KMS-11 (cell line): ENCODE measurements around the gene PMFBP1.

Source experiments
- H2AFZ ChIP-seq: fragments of 200-600 bp; sonication (generic); 2 replicates; pipeline ENCODE4 v1.6.1; 2016; ENCODE audit warnings: antibody characterized with exemption, mixed run types, low read depth
- H3K27ac ChIP-seq: fragments of 200-600 bp; sonication (generic); 2 replicates; pipeline ENCODE4 v1.6.1; 2016; ENCODE audit warnings: mild to moderate bottlenecking, mixed run types
- H3K27me3 ChIP-seq: fragments of 200-600 bp; sonication (generic); 2 replicates; pipeline ENCODE4 v1.6.1; 2017; ENCODE audit warnings: mild to moderate bottlenecking, low read depth, mixed run types, moderate library complexity; ENCODE audit not compliant: insufficient read depth
- H3K36me3 ChIP-seq: fragments of 200-600 bp; sonication (generic); 2 replicates; pipeline ENCODE4 v1.6.1; 2017; ENCODE audit warnings: mild to moderate bottlenecking, mixed run types; ENCODE audit not compliant: insufficient read depth
- H3K4me1 ChIP-seq: fragments of 200-600 bp; sonication (generic); 2 replicates; pipeline ENCODE4 v1.6.1; 2016; ENCODE audit warnings: mild to moderate bottlenecking, low read depth, mixed run types; ENCODE audit not compliant: poor library complexity, severe bottlenecking
- H3K4me2 ChIP-seq: fragments of 200-600 bp; sonication (generic); 2 replicates; pipeline ENCODE4 v1.7.0; 2016; ENCODE audit warnings: mild to moderate bottlenecking, mixed run types
- H3K4me3 ChIP-seq: fragments of 200-600 bp; sonication (generic); IDR thresholded peaks from 2 replicates; pipeline ENCODE4 v1.6.1; 2017; ENCODE audit warnings: low read depth, low read length, mixed read lengths; ENCODE audit not compliant: insufficient read depth
- H3K79me2 ChIP-seq: fragments of 200-600 bp; sonication (generic); 2 replicates; pipeline ENCODE4 v1.6.1; 2016; ENCODE audit warnings: low read depth, mixed run types; ENCODE audit not compliant: insufficient read depth
- H3K9ac ChIP-seq: fragments of 200-600 bp; sonication (generic); 2 replicates; pipeline ENCODE4 v1.6.1; 2016; ENCODE audit warnings: mild to moderate bottlenecking, mixed run types
- H4K20me1 ChIP-seq: fragments of 200-600 bp; sonication (generic); 2 replicates; pipeline ENCODE4 v1.6.1; 2016; ENCODE audit warnings: mild to moderate bottlenecking, mixed run types; ENCODE audit not compliant: insufficient read depth
- TF ChIP-seq, protein P1 (sequence below): fragments of 200-600 bp; sonication (generic); conservative IDR thresholded peaks from 2 replicates; pipeline ENCODE4 v1.6.1; 2017; ENCODE audit warnings: low read depth, mild to moderate bottlenecking, antibody characterized with exemption, low read length, moderate library complexity, mixed read lengths

The PMFBP1 gene

DNA sequence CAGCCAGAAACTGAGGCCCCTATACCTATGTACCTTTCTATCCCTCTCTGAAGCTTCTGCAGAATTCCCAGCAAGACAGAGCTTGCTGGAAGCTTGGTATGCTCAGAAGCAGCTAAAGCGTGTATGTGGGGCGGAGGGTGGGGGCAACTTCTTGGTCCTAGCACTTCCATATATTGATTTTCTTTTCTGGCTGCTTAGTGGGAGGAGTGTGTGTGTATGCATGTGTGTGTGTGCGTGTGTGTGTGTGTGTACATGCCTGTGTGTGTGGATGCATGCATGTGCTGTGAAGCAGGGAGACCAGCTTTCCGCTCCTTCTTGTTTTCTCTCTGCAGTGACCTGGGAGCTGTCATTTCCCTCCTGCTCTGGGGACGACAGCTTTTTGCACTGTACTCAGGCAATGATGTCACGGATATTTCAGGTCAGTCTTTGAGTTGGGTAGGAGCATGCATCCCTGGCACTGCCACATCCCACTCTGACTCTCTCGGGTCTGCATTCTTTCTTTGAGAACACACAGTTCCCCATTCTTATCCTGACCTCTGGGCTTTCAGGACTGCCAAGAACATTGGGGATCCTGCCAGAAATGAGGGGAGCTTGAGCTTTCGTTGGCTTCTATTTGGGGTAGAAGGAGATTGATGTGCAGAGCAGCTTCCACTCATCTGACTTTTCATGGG lies 98.3 kb downstream of the PMFBP1 start:
- Histone ChIP-seq H3K4me2 (no peak overlapping the region), H3K4me1 (no peaks in the 10 kb centered on the region), H3K27ac (no peak overlapping the region), H2AFZ (no peak overlapping the region), H3K79me2 (no peaks in the 10 kb centered on the region), H4K20me1 (no peaks in the 10 kb centered on the region), H3K9ac (no peak overlapping the region), H3K27me3 (no peaks in the 10 kb centered on the region), H3K4me3 (no peak overlapping the region), H3K36me3 (no peaks in the 10 kb centered on the region)
- TF ChIP-seq, protein P1, sequence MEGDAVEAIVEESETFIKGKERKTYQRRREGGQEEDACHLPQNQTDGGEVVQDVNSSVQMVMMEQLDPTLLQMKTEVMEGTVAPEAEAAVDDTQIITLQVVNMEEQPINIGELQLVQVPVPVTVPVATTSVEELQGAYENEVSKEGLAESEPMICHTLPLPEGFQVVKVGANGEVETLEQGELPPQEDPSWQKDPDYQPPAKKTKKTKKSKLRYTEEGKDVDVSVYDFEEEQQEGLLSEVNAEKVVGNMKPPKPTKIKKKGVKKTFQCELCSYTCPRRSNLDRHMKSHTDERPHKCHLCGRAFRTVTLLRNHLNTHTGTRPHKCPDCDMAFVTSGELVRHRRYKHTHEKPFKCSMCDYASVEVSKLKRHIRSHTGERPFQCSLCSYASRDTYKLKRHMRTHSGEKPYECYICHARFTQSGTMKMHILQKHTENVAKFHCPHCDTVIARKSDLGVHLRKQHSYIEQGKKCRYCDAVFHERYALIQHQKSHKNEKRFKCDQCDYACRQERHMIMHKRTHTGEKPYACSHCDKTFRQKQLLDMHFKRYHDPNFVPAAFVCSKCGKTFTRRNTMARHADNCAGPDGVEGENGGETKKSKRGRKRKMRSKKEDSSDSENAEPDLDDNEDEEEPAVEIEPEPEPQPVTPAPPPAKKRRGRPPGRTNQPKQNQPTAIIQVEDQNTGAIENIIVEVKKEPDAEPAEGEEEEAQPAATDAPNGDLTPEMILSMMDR = no peak

DNA sequence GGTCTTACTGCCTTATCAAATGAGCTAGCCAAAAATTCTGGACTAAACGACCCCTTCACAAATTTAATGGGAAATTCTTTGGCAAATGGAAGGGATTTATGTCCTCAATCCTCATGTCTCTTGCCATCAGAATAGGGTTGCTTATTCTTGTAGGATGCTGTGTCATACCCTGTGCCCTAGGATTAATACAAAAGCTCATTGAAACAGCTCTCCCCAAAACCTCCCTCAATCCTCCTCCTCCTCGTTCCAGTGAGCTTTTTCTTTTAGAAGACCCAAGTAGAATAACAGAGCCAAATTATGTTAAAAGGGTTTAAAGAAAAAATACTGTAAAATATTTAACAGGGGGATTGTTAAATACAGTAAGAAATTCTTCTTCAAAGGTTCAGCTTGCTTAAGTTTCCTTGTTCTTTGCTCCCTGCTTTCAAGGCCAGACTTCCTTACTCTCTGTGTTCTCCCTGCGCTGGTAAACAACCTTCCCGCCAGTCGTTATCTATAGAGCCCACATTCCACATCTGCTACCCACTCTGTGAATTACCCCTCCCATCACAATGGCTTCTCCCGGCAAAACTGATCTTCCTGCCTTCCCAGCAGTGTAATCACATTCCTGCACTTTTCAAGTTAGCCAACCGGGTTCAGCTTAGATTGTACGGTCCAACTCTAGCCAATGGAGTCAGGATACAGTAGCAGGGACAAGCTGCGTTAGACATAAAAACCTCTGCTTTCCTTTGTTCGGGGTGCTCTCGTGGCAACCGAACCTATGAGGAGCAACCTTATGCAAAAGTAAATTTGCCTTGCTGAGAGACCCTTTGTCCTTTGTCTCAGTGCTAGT lies 99.2 kb downstream of the PMFBP1 start:
- Histone ChIP-seq H3K4me3 (no peak overlapping the region), H3K4me2 (no peak overlapping the region), H3K9ac (no peak overlapping the region), H3K79me2 (no peaks in the 10 kb centered on the region), H3K27ac (no peak overlapping the region), H3K27me3 (no peaks in the 10 kb centered on the region), H3K4me1 (no peaks in the 10 kb centered on the region), H3K36me3 (no peaks in the 10 kb centered on the region), H4K20me1 (no peaks in the 10 kb centered on the region), H2AFZ (no peak overlapping the region)
- TF ChIP-seq, protein P1 = no peak
